Tibial artery (tissue), 4 donors: ENCODE results near the gene HSD11B1L.

Experiments used
- DNase-seq, 2 donors: peaks; one replicate each; pipeline ENCODE4 v3.0.0-alpha.2; 2019
- H3K27ac ChIP-seq, 2 donors: fragments of 200-600 bp; sonication (generic) in 1 of 2; 1 replicate in 1 of 2; 2 replicates in 1 of 2; pipeline ENCODE4 v1.5.1; 2018 to 2019; ENCODE audit warnings: mild to moderate bottlenecking in 1 of 2
- H3K27me3 ChIP-seq, 2 donors: fragments of 200-600 bp; sonication (generic) in 1 of 2; one replicate each; pipeline versions ENCODE4 v1.5.1 to v1.6.0; 2016 to 2019
- H3K36me3 ChIP-seq, 3 donors: fragments of 200-600 bp; sonication (generic) in 2 of 3; one replicate each; pipeline ENCODE4 v1.5.1; 2016 to 2019; ENCODE audit warnings: mild to moderate bottlenecking in 2 of 3
- H3K4me1 ChIP-seq, 4 donors: fragments of 200-600 bp; sonication (generic) in 2 of 4; 1 replicate in 3 of 4; 2 replicates in 1 of 4; pipeline ENCODE4 v1.5.1; 2016 to 2019
- H3K4me3 ChIP-seq, 2 donors: fragments of 200-600 bp; sonication (generic) in 1 of 2; 1 replicate in 1 of 2; 2 replicates in 1 of 2; pipeline ENCODE4 v1.5.1; 2018 to 2019; ENCODE audit warnings: mild to moderate bottlenecking in 2 of 2
- H3K9me3 ChIP-seq, 3 donors: fragments of 200-600 bp; sonication (generic) in 1 of 3; one replicate each; pipeline ENCODE4 v1.5.1; 2016 to 2019
- intact Hi-C: fragments of 100-400 bp; cut with DNase I; formaldehyde crosslinking; loops from one replicate; pipeline ENCODE4 v1.15.0; 2023; ENCODE audit warnings: low total_unique reads
- TF ChIP-seq, protein P1 (sequence below), 2 experiments: fragments of 200-600 bp in 1 of 2; fragments of 450-650 bp in 1 of 2; IDR thresholded peaks; one replicate each; pipeline ENCODE4 v1.5.1; 2017 to 2019; ENCODE audit warnings: antibody characterized with exemption in 2 of 2, mild to moderate bottlenecking in 1 of 2, moderate library complexity in 1 of 2

The HSD11B1L gene

DNA sequence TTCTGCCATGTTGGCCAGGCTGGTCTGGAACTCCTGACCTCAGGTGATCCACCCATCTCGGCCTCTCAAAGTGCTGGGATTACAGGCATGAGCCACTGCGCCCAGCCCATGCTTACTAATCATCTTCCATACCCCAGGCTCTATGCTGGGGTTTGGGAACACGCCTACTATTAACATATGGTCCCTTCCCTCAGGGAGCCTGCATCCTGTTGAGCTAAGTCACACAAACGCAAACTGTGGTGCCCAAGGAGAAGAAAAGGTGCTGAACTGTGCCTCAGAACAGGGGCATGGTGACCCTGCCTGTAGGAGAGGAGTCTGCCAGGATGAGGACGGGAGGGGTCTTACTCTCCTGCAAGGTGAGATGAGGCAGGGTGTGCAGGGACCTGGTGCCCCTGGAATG lies 6.1 kb upstream of the HSD11B1L start:
- TF ChIP-seq, protein P1, sequence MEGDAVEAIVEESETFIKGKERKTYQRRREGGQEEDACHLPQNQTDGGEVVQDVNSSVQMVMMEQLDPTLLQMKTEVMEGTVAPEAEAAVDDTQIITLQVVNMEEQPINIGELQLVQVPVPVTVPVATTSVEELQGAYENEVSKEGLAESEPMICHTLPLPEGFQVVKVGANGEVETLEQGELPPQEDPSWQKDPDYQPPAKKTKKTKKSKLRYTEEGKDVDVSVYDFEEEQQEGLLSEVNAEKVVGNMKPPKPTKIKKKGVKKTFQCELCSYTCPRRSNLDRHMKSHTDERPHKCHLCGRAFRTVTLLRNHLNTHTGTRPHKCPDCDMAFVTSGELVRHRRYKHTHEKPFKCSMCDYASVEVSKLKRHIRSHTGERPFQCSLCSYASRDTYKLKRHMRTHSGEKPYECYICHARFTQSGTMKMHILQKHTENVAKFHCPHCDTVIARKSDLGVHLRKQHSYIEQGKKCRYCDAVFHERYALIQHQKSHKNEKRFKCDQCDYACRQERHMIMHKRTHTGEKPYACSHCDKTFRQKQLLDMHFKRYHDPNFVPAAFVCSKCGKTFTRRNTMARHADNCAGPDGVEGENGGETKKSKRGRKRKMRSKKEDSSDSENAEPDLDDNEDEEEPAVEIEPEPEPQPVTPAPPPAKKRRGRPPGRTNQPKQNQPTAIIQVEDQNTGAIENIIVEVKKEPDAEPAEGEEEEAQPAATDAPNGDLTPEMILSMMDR (IDR thresholded peaks at IDR 0.05), result no peak
- no peak for DNase-seq
- Histone ChIP-seq H3K27me3 (no peaks in the 10 kb centered on the region), H3K36me3 (peaks cover 0 to 31% (median 4%) of the 10 kb centered on the region in 3 donors), H3K9me3 (no peaks in the 10 kb centered on the region), H3K4me1 (peaks cover 0 to 11% (median 8%) of the 10 kb centered on the region in 4 donors), H3K4me3 (no peak overlapping the region), H3K27ac (no peak overlapping the region)
- intact Hi-C loops, result no loop called here

GRCh38 chr19:5676105-5676771 lies 4.6 kb upstream of the HSD11B1L start:
- Histone ChIP-seq H3K4me3 (no peak overlapping the region), H3K9me3 (no peaks in the 10 kb centered on the region), H3K27me3 (no peaks in the 10 kb centered on the region), H3K36me3 (peaks cover 0 to 22% (median 4%) of the 10 kb centered on the region in 3 donors), H3K4me1 (peaks cover 0 to 17% (median 13%) of the 10 kb centered on the region in 4 donors), H3K27ac (no peak overlapping the region)
- DNase-seq, result no peak
- TF ChIP-seq, protein P1 (IDR thresholded peaks at IDR 0.05), result no peak
- intact Hi-C loops, result no loop called here

GRCh38 chr19:5676772-5677105 lies 4.1 kb upstream of the HSD11B1L start:
- no peaks in the 10 kb centered on the region for H3K27me3 ChIP-seq
- peaks cover 0 to 19% (median 0%) of the 10 kb centered on the region in 3 donors for H3K36me3 ChIP-seq
- no peaks in the 10 kb centered on the region for H3K9me3 ChIP-seq
- intact Hi-C loops, result no loop called here
- no peak overlapping the region for H3K27ac ChIP-seq
- DNase-seq, result no peak
- peaks cover 0 to 21% (median 14%) of the 10 kb centered on the region in 4 donors for H3K4me1 ChIP-seq
- no peak overlapping the region for H3K4me3 ChIP-seq
- TF ChIP-seq, protein P1 (IDR thresholded peaks at IDR 0.05), result no peak

- Histone ChIP-seq H3K4me3 (no peak overlapping the region), H3K4me1 (peaks cover 0 to 21% (median 14%) of the 10 kb centered on the region in 4 donors), H3K27ac (no peak overlapping the region), H3K36me3 (peaks cover 0 to 17% (median 0%) of the 10 kb centered on the region in 3 donors), H3K9me3 (no peaks in the 10 kb centered on the region), H3K27me3 (no peaks in the 10 kb centered on the region)
- no peak for DNase-seq
- intact Hi-C loops, result no loop called here
- TF ChIP-seq, protein P1 (IDR thresholded peaks at IDR 0.05), result no peak
These were observed 3.7 kb upstream of the HSD11B1L start for GRCh38 chr19:5677136-5677535.

GRCh38 chr19:5677580-5677979 lies 3.2 kb upstream of the HSD11B1L start:
- DNase-seq, result no peak
- no peaks in the 10 kb centered on the region for H3K27me3 ChIP-seq
- peaks cover 0 to 13% (median 0%) of the 10 kb centered on the region in 3 donors for H3K36me3 ChIP-seq
- intact Hi-C loops, result no loop called here
- peaks cover 0 to 21% (median 14%) of the 10 kb centered on the region in 4 donors for H3K4me1 ChIP-seq
- TF ChIP-seq, protein P1 (IDR thresholded peaks at IDR 0.05), result no peak
- H3K9me3 ChIP-seq, result no peaks in the 10 kb centered on the region
- no peak overlapping the region for H3K27ac ChIP-seq
- no peak overlapping the region for H3K4me3 ChIP-seq
